Measurements from ENCODE around the gene HLA-DPB1. TPM values are rescaled to one million over a fixed set of nuclear protein-coding genes. Genes with fewer than 3 reads are reported as not detected.
A peak's percentile ranks its signal among the peaks of the same experiment; 100 is the strongest.
"Not testable (repeated sequence)": the region's sequence is repeated elsewhere in the genome, so short reads cannot be mapped to it uniquely, and the experiment has no call there.

The HLA-DPB1 gene
- total RNA-seq, 2 donors from 2014 or later, result 10.6 to 39.0 TPM

- H3K36me3 Mint-ChIP-seq, result no peaks in the 10 kb centered on the region
- no peaks in the 10 kb centered on the region for H3K9me3 Mint-ChIP-seq
- peak overlapping the region in 1 of 2 donors; percentile 31 for H3K27ac Mint-ChIP-seq
- DNase-seq (ENCODE audit: low spot score in 2 of 2), result no peak
- ATAC-seq, result peak; percentile 70 to 74
Observed at GRCh38 chr6:33082702-33083101, 6.9 kb downstream of the HLA-DPB1 start.

- ATAC-seq (no peak), DNase-seq (ENCODE audit: low spot score in 2 of 2) (no peak)
- Mint-ChIP-seq H3K36me3 (no peaks in the 10 kb centered on the region), H3K9me3 (no peaks in the 10 kb centered on the region), H3K27ac (no peak overlapping the region)
Observed at GRCh38 chr6:33085627-33086026, 9.8 kb downstream of the HLA-DPB1 start.

DNA sequence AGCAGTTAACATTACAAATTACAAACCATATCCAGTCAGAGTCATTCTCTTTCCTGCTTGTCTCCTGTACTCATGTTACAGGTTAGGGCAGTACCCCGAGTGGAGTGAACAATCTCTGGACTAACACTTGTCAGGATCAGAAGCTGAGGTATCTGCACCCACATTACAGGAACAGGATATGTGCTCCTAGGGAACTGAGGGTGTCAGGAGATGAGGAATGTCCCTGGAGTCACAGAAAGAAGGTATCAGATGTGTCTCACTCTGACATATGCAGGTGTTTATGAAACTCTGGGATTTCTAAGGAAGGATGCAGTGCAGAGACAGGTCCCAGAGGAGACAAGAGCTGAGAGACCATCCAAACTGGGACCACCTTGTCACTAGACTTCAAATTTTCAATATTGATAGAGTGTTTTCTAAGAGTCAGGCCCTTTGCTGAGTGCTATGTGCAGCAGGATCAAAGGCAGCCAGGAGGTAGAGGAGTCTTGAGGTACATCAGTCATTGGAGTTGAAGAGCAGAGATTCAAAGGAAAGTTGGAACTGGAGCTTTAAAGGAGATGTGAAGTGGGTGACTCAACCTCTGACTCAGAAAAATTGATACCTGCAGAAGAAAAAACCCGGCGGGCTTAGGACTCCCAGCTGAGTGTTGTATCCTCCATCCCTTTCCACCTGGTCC, 12.6 kb downstream of the HLA-DPB1 start:
- H3K9me3 Mint-ChIP-seq, result no peaks in the 10 kb centered on the region
- H3K27ac Mint-ChIP-seq, result peak overlapping the region in 1 of 2 donors; percentile 42
- ATAC-seq, result peak in 1 of 2 donors; percentile 34
- no peak for DNase-seq (ENCODE audit: low spot score in 2 of 2)
- no peaks in the 10 kb centered on the region for H3K36me3 Mint-ChIP-seq

- no peak for DNase-seq (ENCODE audit: low spot score in 2 of 2)
- no peak overlapping the region for H3K27ac Mint-ChIP-seq
- H3K9me3 Mint-ChIP-seq, result no peaks in the 10 kb centered on the region
- no peak for ATAC-seq
- no peaks in the 10 kb centered on the region for H3K36me3 Mint-ChIP-seq
Observed at GRCh38 chr6:33088931-33089620, 13.3 kb downstream of the HLA-DPB1 start.

GRCh38 chr6:33091957-33092356, 16.2 kb downstream of the HLA-DPB1 start:
- no peaks in the 10 kb centered on the region for H3K36me3 Mint-ChIP-seq
- H3K9me3 Mint-ChIP-seq, result no peaks in the 10 kb centered on the region
- ATAC-seq, result peak; percentile 88 to 94
- DNase-seq (ENCODE audit: low spot score in 2 of 2), result peak in 1 of 2 donors; percentile 66
- no peak overlapping the region for H3K27ac Mint-ChIP-seq

- Mint-ChIP-seq H3K36me3 (no peaks in the 10 kb centered on the region), H3K9me3 (peaks cover 1 to 2% of the 10 kb centered on the region in 2 donors), H3K27ac (no peak overlapping the region)
- no peak for ATAC-seq
- no peak for DNase-seq (ENCODE audit: low spot score in 2 of 2)
Observed at GRCh38 chr6:33092385-33092784, 16.6 kb downstream of the HLA-DPB1 start.

DNA sequence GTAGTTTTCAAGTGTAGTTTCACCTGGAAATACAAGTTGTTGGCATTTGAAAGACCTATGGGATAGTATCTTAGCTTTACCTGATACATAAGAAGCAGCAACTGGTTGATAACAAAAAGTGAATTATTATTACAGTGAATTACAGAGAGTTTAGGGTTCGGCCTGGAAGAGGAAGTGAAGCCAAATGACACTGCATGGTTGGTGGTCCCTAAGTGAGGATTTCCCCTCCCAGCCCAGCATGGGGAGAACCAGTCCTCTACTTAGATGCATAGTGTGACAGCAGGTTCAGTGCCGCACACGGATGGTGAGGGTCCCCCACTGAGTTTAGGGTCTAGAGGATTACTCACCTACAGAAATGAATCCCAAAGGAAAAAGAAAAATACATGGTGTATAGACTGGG, 18.1 kb downstream of the HLA-DPB1 start:
- Mint-ChIP-seq H3K9me3 (peaks cover 5 to 9% of the 10 kb centered on the region in 2 donors), H3K27ac (no peak overlapping the region), H3K36me3 (no peaks in the 10 kb centered on the region)
- DNase-seq (ENCODE audit: low spot score in 2 of 2), result no peak
- no peak for ATAC-seq

DNA sequence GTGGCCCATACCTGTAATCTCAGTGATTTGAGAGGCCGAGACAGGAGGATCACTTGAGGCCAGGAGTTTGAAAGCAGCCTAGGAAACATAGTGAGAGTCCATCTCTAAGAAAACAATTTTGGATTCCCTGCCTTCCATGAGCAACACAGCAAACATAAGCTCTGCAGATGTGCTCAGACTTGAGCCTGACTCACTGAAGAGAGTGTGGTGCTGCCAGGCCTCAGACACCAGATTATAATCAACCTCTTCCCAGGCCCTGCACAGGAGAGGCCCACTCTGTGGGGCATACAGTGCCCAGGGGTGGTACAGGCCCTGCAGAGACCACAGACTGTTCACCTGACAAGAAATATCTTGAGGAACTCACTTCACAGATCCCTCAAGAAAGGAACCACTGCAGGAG, 19.9 kb downstream of the HLA-DPB1 start:
- H3K27ac Mint-ChIP-seq, result no peak overlapping the region
- peaks cover 12 to 13% of the 10 kb centered on the region in 2 donors for H3K36me3 Mint-ChIP-seq
- ATAC-seq (no peak), DNase-seq (ENCODE audit: low spot score in 2 of 2) (no peak)
- H3K9me3 Mint-ChIP-seq, result peaks cover 17 to 22% of the 10 kb centered on the region in 2 donors

- Mint-ChIP-seq H3K9me3 (peaks cover 28 to 39% of the 10 kb centered on the region in 2 donors), H3K36me3 (peaks cover 12 to 15% of the 10 kb centered on the region in 2 donors)
- DNase-seq (ENCODE audit: low spot score in 2 of 2); H3K27ac Mint-ChIP-seq; ATAC-seq: not testable (repeated sequence)
Observed at GRCh38 chr6:33101121-33101737, 25.4 kb downstream of the HLA-DPB1 start.

DNA sequence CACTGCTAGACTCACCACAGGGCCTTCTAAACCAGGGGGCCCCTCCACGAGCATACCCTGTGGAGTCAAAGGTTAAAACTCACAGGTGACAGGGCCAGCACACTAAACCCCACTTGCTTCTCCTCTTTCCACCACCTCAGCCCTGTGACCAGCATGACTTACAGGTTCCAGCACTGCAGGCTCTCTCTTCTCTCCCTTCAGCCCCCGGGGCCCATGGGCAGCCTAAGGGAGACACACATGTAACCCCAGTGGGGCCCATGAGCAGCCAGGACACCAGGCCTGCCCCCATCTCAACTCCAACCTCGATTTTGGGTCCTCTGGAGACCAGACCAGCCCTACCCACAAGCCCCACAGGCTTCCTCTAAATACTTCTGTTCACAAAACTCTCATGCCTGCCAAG, 28.0 kb downstream of the HLA-DPB1 start:
- no peak for ATAC-seq
- Mint-ChIP-seq H3K9me3 (peaks cover 23 to 30% of the 10 kb centered on the region in 2 donors), H3K36me3 (peaks cover 12 to 15% of the 10 kb centered on the region in 2 donors), H3K27ac (no peak overlapping the region)
- DNase-seq (ENCODE audit: low spot score in 2 of 2), result no peak

DNA sequence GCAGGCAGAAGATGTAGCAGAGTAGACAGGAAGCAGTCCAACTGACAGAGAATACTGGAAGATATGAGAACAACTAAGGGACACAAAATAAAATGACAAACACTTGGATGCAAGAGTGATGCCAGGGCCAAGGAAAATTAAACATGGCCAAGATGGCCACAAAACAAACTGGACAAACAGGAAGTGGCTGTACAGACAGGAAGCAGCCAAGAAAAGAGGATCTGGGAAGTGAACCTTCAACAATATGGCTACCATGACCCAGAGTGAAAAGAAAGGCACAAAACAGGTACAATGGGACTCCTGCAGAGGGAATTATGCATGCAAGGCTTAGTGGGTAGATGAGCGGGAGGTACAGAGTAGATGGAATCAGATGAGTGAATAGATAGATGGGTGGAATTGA, 29.1 kb downstream of the HLA-DPB1 start:
- H3K27ac Mint-ChIP-seq, result no peak overlapping the region
- H3K9me3 Mint-ChIP-seq, result peaks cover 16 to 22% of the 10 kb centered on the region in 2 donors
- no peak for DNase-seq (ENCODE audit: low spot score in 2 of 2)
- ATAC-seq, result no peak
- H3K36me3 Mint-ChIP-seq, result peaks cover 4 to 6% of the 10 kb centered on the region in 2 donors

DNA sequence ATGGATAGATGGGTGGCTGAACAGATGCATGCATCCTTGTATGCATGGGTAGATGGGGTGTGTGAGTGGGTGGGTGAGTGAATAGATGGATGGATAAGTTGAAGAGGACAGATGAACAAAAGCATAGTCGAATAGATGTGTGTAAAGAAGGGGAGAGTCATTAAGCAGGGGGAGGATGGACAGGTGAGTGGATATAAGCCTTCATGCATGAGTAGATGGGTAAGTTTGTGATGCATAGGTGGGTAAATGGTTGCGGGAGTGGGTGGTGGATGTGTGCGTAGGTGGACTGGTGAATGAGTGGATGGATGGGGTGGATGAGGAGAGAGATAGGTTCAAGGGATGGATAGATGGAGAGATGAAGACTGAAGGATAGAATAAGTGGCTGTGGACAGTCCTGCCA, 29.6 kb downstream of the HLA-DPB1 start:
- Mint-ChIP-seq H3K9me3 (peaks cover 14 to 20% of the 10 kb centered on the region in 2 donors), H3K27ac (no peak overlapping the region)
- no peak for DNase-seq (ENCODE audit: low spot score in 2 of 2)

DNA sequence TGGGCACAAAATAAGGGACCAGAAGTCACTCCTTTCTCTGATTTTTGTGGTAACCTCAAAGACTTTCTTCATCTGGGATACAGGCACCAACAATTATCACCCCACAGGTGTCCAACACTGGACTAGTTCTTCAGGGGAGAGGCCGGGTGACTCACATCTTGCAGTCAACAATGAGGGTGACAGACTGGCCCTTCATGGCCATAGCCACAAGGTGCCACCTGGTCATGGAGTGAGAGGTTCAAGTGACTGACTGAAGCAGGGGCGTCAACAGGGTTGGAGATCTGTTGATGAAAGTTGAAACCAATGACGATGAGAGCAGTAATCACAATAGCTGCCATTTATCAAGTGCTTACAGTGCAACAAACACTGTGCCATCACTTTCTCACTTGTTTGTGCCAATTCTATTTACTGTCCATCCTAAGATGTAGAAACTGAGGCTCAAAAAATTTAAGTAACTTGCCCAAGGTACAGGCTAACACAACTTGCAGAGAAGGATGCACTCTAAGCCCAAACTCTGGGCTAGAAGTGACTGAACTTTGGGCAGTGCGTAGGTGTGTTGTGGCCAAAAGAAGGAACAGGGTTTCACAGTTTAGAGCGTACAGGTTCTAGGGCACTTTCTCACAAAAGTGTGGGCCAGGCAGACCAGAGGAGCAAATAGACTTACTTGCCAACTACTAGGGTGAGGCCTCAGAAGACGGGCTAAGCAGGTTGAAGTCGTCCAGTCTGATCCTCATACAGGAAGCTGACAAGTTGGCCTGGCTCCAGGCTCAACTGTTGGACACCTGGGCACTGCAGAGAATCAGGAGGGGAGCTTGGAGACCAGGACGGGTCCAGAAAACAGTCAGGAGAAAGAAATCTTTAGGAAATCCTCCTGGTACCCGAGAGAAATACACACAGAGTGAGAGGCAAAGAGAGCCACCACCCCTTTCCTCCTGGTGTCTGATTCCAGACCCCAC, 30.4 kb downstream of the HLA-DPB1 start:
- H3K36me3 Mint-ChIP-seq, result no peaks in the 10 kb centered on the region
- no peak overlapping the region for H3K27ac Mint-ChIP-seq

More for the DNA sequence above, 29.6 kb downstream of the HLA-DPB1 start:
- ATAC-seq, result no peak
- H3K36me3 Mint-ChIP-seq, result peaks cover 0 to 4% of the 10 kb centered on the region in 2 donors

DNA sequence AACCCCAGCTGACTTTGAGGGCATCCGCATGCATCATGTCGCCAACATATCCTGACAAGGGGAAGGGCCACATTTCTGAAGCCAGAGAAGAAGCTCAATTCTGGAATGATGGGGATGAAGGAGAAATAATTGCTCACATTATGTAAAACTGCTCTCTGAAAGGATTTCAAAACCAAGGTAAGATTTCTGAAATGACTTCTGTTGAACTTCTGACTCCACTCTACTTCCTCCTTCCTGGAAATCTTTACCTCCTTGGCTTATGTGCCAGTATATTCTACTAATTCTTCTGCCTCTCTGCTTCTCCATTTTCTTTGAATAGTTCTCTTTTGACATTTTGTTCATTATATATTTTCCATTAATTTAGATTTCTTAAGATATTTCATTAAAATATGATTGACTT, 31.9 kb downstream of the HLA-DPB1 start:
- DNase-seq (ENCODE audit: low spot score in 2 of 2) (no peak), ATAC-seq (no peak)
- Mint-ChIP-seq H3K9me3 (peaks cover 5 to 8% of the 10 kb centered on the region in 2 donors), H3K27ac (no peak overlapping the region), H3K36me3 (no peaks in the 10 kb centered on the region)

More for the DNA sequence above, 30.4 kb downstream of the HLA-DPB1 start:
- DNase-seq (ENCODE audit: low spot score in 2 of 2), result no peak
- ATAC-seq, result no peak
- peaks cover 8 to 14% of the 10 kb centered on the region in 2 donors for H3K9me3 Mint-ChIP-seq

- Mint-ChIP-seq H3K27ac (no peak overlapping the region), H3K9me3 (peaks cover 5 to 8% of the 10 kb centered on the region in 2 donors), H3K36me3 (no peaks in the 10 kb centered on the region)
- DNase-seq (ENCODE audit: low spot score in 2 of 2) (no peak), ATAC-seq (no peak)
Observed at GRCh38 chr6:33108307-33108706, 32.5 kb downstream of the HLA-DPB1 start.

GRCh38 chr6:33112148-33112547, 36.4 kb downstream of the HLA-DPB1 start:
- DNase-seq (ENCODE audit: low spot score in 2 of 2) (no peak), ATAC-seq (peak; percentile 73 to 90)
- Mint-ChIP-seq H3K36me3 (peaks cover 0 to 6% of the 10 kb centered on the region in 2 donors), H3K27ac (no peak overlapping the region), H3K9me3 (no peaks in the 10 kb centered on the region)
